Measurements from ENCODE around the gene HHEX.
"Not testable (repeated sequence)": the region's sequence is repeated elsewhere in the genome, so short reads cannot be mapped to it uniquely, and the experiment has no call there.

Gene HHEX

GRCh38 chr10:92689663-92690210 lies at the start of gene HHEX:
TSS of gene HHEX (plus strand) at chr10:92689955. CDS start at chr10:92689987, 32 bp downstream.
- peak; percentile 33 for DNase-seq (ENCODE audit: low read depth)

- no peak for DNase-seq (ENCODE audit: low read depth)
Observed at GRCh38 chr10:92640107-92640506, 49.6 kb upstream of the HHEX start.

- no peak for DNase-seq (ENCODE audit: low read depth)
Observed at GRCh38 chr10:92641492-92641891, 48.3 kb upstream of the HHEX start.

- no peak for DNase-seq (ENCODE audit: low read depth)
Observed at GRCh38 chr10:92644921-92645320, 44.8 kb upstream of the HHEX start.

- DNase-seq (ENCODE audit: low read depth) = not testable (repeated sequence)
Observed at GRCh38 chr10:92650864-92651263, 38.9 kb upstream of the HHEX start.

- DNase-seq (ENCODE audit: low read depth) = no peak
Observed at GRCh38 chr10:92655426-92655825, 34.3 kb upstream of the HHEX start.

GRCh38 chr10:92656266-92656961 lies 33.3 kb upstream of the HHEX start:
- DNase-seq (ENCODE audit: low read depth) = no peak

GRCh38 chr10:92657024-92657423 lies 32.7 kb upstream of the HHEX start:
- no peak for DNase-seq (ENCODE audit: low read depth)

- no peak for DNase-seq (ENCODE audit: low read depth)
Observed at GRCh38 chr10:92662848-92663247, 26.9 kb upstream of the HHEX start.

GRCh38 chr10:92664322-92664721 lies 25.4 kb upstream of the HHEX start:
- no peak for DNase-seq (ENCODE audit: low read depth)

- no peak for DNase-seq (ENCODE audit: low read depth)
Observed at GRCh38 chr10:92667078-92667477, 22.7 kb upstream of the HHEX start.

- DNase-seq (ENCODE audit: low read depth) = no peak
Observed at GRCh38 chr10:92677708-92678107, 12.0 kb upstream of the HHEX start.

GRCh38 chr10:92678206-92678605 lies 11.5 kb upstream of the HHEX start:
- DNase-seq (ENCODE audit: low read depth) = no peak

GRCh38 chr10:92681306-92681834 lies 8.4 kb upstream of the HHEX start:
- DNase-seq (ENCODE audit: low read depth) = no peak

GRCh38 chr10:92688573-92688926 lies 1.2 kb upstream of the HHEX start:
- DNase-seq (ENCODE audit: low read depth) = no peak

GRCh38 chr10:92688927-92689662 lies 660 bp upstream of the HHEX start:
- DNase-seq (ENCODE audit: low read depth) = no peak

- peak; percentile 66 for DNase-seq (ENCODE audit: low read depth)
Observed at GRCh38 chr10:92690211-92690914, 608 bp downstream of the HHEX start.

GRCh38 chr10:92690915-92691590 lies 1.3 kb downstream of the HHEX start:
- DNase-seq (ENCODE audit: low read depth) = no peak

- DNase-seq (ENCODE audit: low read depth) = no peak
Observed at GRCh38 chr10:92691591-92692079, 1.9 kb downstream of the HHEX start.

GRCh38 chr10:92692080-92692671 lies 2.4 kb downstream of the HHEX start:
- no peak for DNase-seq (ENCODE audit: low read depth)
